ENCODE measurements around the gene GPATCH2. TPM values are rescaled to one million over a fixed set of nuclear protein-coding genes. Genes with fewer than 3 reads are reported as not detected.

GPATCH2 gene
- total RNA-seq, 1 donor from 2014 or later: 28.0 TPM

GRCh38 chr1:217431395-217431794, 199.5 kb downstream of the GPATCH2 start:
- Mint-ChIP-seq H3K27ac (no peak overlapping the region), H3K4me3 (ENCODE audit: low read depth) (no peak overlapping the region), H3K27me3 (no peaks in the 10 kb centered on the region), H3K9me3 (ENCODE audit: low read depth) (no peaks in the 10 kb centered on the region), H3K4me1 (ENCODE audit: low read depth) (peaks cover 13% of the 10 kb centered on the region), H3K36me3 (ENCODE audit: insufficient read depth) (peaks cover 11% of the 10 kb centered on the region)
- no peak for DNase-seq (ENCODE audit: low spot score, unreplicated experiment)
- no peak for TF ChIP-seq CTCF (IDR thresholded peaks at IDR 0.05; ENCODE audit: unreplicated experiment)

- H3K4me3 Mint-ChIP-seq (ENCODE audit: low read depth): no peak overlapping the region
- TF ChIP-seq CTCF (IDR thresholded peaks at IDR 0.05; ENCODE audit: unreplicated experiment): no peak
- H3K27me3 Mint-ChIP-seq: peaks cover 6% of the 10 kb centered on the region
- peaks cover 1% of the 10 kb centered on the region for H3K36me3 Mint-ChIP-seq (ENCODE audit: insufficient read depth)
- DNase-seq (ENCODE audit: low spot score, unreplicated experiment): no peak
- peaks cover 15% of the 10 kb centered on the region for H3K4me1 Mint-ChIP-seq (ENCODE audit: low read depth)
- no peaks in the 10 kb centered on the region for H3K9me3 Mint-ChIP-seq (ENCODE audit: low read depth)
- H3K27ac Mint-ChIP-seq: no peak overlapping the region
Observed at GRCh38 chr1:217425422-217425821, 205.5 kb downstream of the GPATCH2 start.

- Mint-ChIP-seq H3K4me1 (ENCODE audit: low read depth) (peaks cover 13% of the 10 kb centered on the region), H3K4me3 (ENCODE audit: low read depth) (no peak overlapping the region), H3K27ac (no peak overlapping the region), H3K27me3 (peaks cover 6% of the 10 kb centered on the region), H3K36me3 (ENCODE audit: insufficient read depth) (no peaks in the 10 kb centered on the region), H3K9me3 (ENCODE audit: low read depth) (peaks cover 5% of the 10 kb centered on the region)
- no peak for TF ChIP-seq CTCF (IDR thresholded peaks at IDR 0.05; ENCODE audit: unreplicated experiment)
- no peak for DNase-seq (ENCODE audit: low spot score, unreplicated experiment)
Observed at GRCh38 chr1:217419194-217419551, 211.7 kb downstream of the GPATCH2 start.

GRCh38 chr1:217418269-217419193, 212.4 kb downstream of the GPATCH2 start:
- H3K27ac Mint-ChIP-seq: no peak overlapping the region
- no peak for TF ChIP-seq CTCF (IDR thresholded peaks at IDR 0.05; ENCODE audit: unreplicated experiment)
- H3K27me3 Mint-ChIP-seq: peaks cover 6% of the 10 kb centered on the region
- peaks cover 5% of the 10 kb centered on the region for H3K9me3 Mint-ChIP-seq (ENCODE audit: low read depth)
- DNase-seq (ENCODE audit: low spot score, unreplicated experiment): no peak
- no peaks in the 10 kb centered on the region for H3K36me3 Mint-ChIP-seq (ENCODE audit: insufficient read depth)
- H3K4me3 Mint-ChIP-seq (ENCODE audit: low read depth): no peak overlapping the region
- H3K4me1 Mint-ChIP-seq (ENCODE audit: low read depth): peaks cover 13% of the 10 kb centered on the region

GRCh38 chr1:217417363-217417762, 213.5 kb downstream of the GPATCH2 start:
- peaks cover 5% of the 10 kb centered on the region for H3K9me3 Mint-ChIP-seq (ENCODE audit: low read depth)
- H3K27ac Mint-ChIP-seq: no peak overlapping the region
- H3K4me1 Mint-ChIP-seq (ENCODE audit: low read depth): peaks cover 11% of the 10 kb centered on the region
- no peak for DNase-seq (ENCODE audit: low spot score, unreplicated experiment)
- H3K4me3 Mint-ChIP-seq (ENCODE audit: low read depth): no peak overlapping the region
- peaks cover 3% of the 10 kb centered on the region for H3K27me3 Mint-ChIP-seq
- no peak for TF ChIP-seq CTCF (IDR thresholded peaks at IDR 0.05; ENCODE audit: unreplicated experiment)
- no peaks in the 10 kb centered on the region for H3K36me3 Mint-ChIP-seq (ENCODE audit: insufficient read depth)

Measured in progenitor cell of endocrine pancreas (in vitro differentiated cells).